Esophagus muscularis mucosa (tissue), 4 donors: ENCODE measurements around the gene NEU1. TPM values are rescaled to one million over a fixed set of nuclear protein-coding genes. Genes with fewer than 3 reads are reported as not detected.
"Not testable (repeated sequence)": the region's sequence is repeated elsewhere in the genome, so short reads cannot be mapped to it uniquely, and the experiment has no call there.

Experiments used
- DNase-seq: peaks from one replicate; pipeline ENCODE4 v3.0.0-alpha.2; 2017; ENCODE audit errors: extremely low spot score
- H3K27ac ChIP-seq, 4 donors: fragments of 200-600 bp; sonication (generic); replicated peaks in 1 of 4; 1 replicate in 3 of 4; 2 replicates in 1 of 4; pipeline ENCODE4 v1.5.1; 2016 to 2019; ENCODE audit warnings: mild to moderate bottlenecking in 1 of 4
- H3K27me3 ChIP-seq, 4 donors: fragments of 200-600 bp; sonication (generic); one replicate each; pipeline versions ENCODE4 v1.5.1 to v1.6.0; 2016 to 2019
- H3K36me3 ChIP-seq, 4 donors: fragments of 200-600 bp; sonication (generic); one replicate each; pipeline ENCODE4 v1.5.1; 2016 to 2019
- H3K4me1 ChIP-seq, 4 donors: fragments of 200-600 bp; sonication (generic); one replicate each; pipeline ENCODE4 v1.5.1; 2016 to 2019
- H3K4me3 ChIP-seq, 4 donors: fragments of 200-600 bp; sonication (generic); 1 replicate in 2 of 4; 2 replicates in 2 of 4; pipeline ENCODE4 v1.5.1; 2016 to 2019; ENCODE audit warnings: mild to moderate bottlenecking in 4 of 4, moderate library complexity in 1 of 4
- H3K9me3 ChIP-seq, 4 donors: fragments of 200-600 bp; sonication (generic); 1 replicate in 3 of 4; 2 replicates in 1 of 4; pipeline ENCODE4 v1.5.1; 2016 to 2019
- CTCF ChIP-seq, 3 experiments: fragments of 200-600 bp in 2 of 3; fragments of 450-650 bp in 1 of 3; sonication (generic) in 2 of 3; IDR thresholded peaks; one replicate each; pipeline ENCODE4 v1.5.1; 2017 to 2019; ENCODE audit warnings: antibody characterized with exemption in 3 of 3, mild to moderate bottlenecking in 2 of 3, moderate library complexity in 1 of 3
- EP300 ChIP-seq: sonication (generic); formaldehyde crosslinking; IDR thresholded peaks from one replicate; pipeline ENCODE4 v1.6.1; 2017; ENCODE audit warnings: antibody characterized with exemption
- POLR2A ChIP-seq: fragments of 450-650 bp; IDR thresholded peaks from one replicate; pipeline ENCODE4 v1.6.1; 2017; ENCODE audit warnings: antibody characterized with exemption, moderate library complexity, mild to moderate bottlenecking, low read depth
- POLR2AphosphoS5 ChIP-seq, 2 donors: sonication (generic); formaldehyde crosslinking; IDR thresholded peaks; one replicate each; pipeline ENCODE4 v1.6.1; 2017; ENCODE audit warnings: antibody characterized with exemption in 2 of 2
- WGBS: methylation state at CpG from one replicate; pipeline ENCODE4 v1.1.5; 2018; 5-methylcytosine and 5-hydroxymethylcytosine counted together
- intact Hi-C: fragments of 100-400 bp; cut with DNase I; formaldehyde crosslinking; loops from one replicate; pipeline ENCODE4 v1.15.1; 2023
- total RNA-seq, 4 donors: library from RNA; depleted of rRNA; stranded (reverse); fragments of >200 nt; gene quantifications; one replicate each; pipeline versions ENCODE4 v1.1.0 to v1.2.1, GENCODE V29; 2016

The NEU1 gene
- total RNA-seq, 4 donors from 2014 or later: 24.9 to 39.6 (median 34.9) TPM

- Histone ChIP-seq H3K9me3 (no peaks in the 10 kb centered on the region), H3K4me1 (peaks cover 20 to 35% (median 27%) of the 10 kb centered on the region in 4 donors), H3K27ac (no peak overlapping the region), H3K27me3 (no peaks in the 10 kb centered on the region), H3K36me3 (peaks cover 15 to 48% (median 43%) of the 10 kb centered on the region in 4 donors), H3K4me3 (no peak overlapping the region)
- TF ChIP-seq EP300 (no peak), POLR2A (no peak), POLR2AphosphoS5 (IDR thresholded peaks at IDR 0.05) (no peak), CTCF (IDR thresholded peaks at IDR 0.05) (no peak)
- intact Hi-C loops: loop anchor here (10.0 kb wide), 1 partner anchor 176 kb away; the partner anchor contains the start of gene LY6G5C
- no peak for DNase-seq
- 94% methylated on average over 13 of the region's 13 CpGs for WGBS
These were observed 2.3 kb downstream of the NEU1 start for GRCh38 chr6:31860349-31860748.

GRCh38 chr6:31859923-31860322 lies 2.7 kb downstream of the NEU1 start:
- intact Hi-C loops: loop anchor here (10.0 kb wide), 1 partner anchor 175 kb away; the partner anchor contains the start of gene LY6G5C
- Histone ChIP-seq H3K9me3 (no peaks in the 10 kb centered on the region), H3K4me1 (peaks cover 20 to 35% (median 27%) of the 10 kb centered on the region in 4 donors), H3K4me3 (no peak overlapping the region), H3K27me3 (no peaks in the 10 kb centered on the region), H3K36me3 (peaks cover 15 to 48% (median 43%) of the 10 kb centered on the region in 4 donors), H3K27ac (no peak overlapping the region)
- 84% methylated on average over 2 of the region's 11 CpGs for WGBS
- TF ChIP-seq CTCF (IDR thresholded peaks at IDR 0.05): no peak
- TF ChIP-seq EP300: no peak
- TF ChIP-seq POLR2A: no peak
- no peak for TF ChIP-seq POLR2AphosphoS5 (IDR thresholded peaks at IDR 0.05)
- no peak for DNase-seq

GRCh38 chr6:31858707-31859106 lies 3.9 kb downstream of the NEU1 start:
- Histone ChIP-seq H3K36me3 (peaks cover 15 to 48% (median 43%) of the 10 kb centered on the region in 4 donors), H3K9me3 (no peaks in the 10 kb centered on the region), H3K27me3 (no peaks in the 10 kb centered on the region), H3K4me1 (peaks cover 15 to 25% (median 18%) of the 10 kb centered on the region in 4 donors), H3K4me3 (no peak overlapping the region), H3K27ac (no peak overlapping the region)
- DNase-seq: no peak
- WGBS: 88% methylated on average over 8 of the region's 8 CpGs
- intact Hi-C loops: no loop called here
- no peak for TF ChIP-seq EP300
- no peak for TF ChIP-seq POLR2AphosphoS5 (IDR thresholded peaks at IDR 0.05)
- TF ChIP-seq POLR2A: no peak
- no peak for TF ChIP-seq CTCF (IDR thresholded peaks at IDR 0.05)

- H3K4me1 ChIP-seq: peaks cover 9 to 18% (median 11%) of the 10 kb centered on the region in 4 donors
- WGBS: 95% methylated on average over 8 of the region's 8 CpGs
- DNase-seq, H3K27ac ChIP-seq, H3K4me3 ChIP-seq, H3K27me3 ChIP-seq, H3K9me3 ChIP-seq, intact Hi-C loops: not testable (repeated sequence)
- H3K36me3 ChIP-seq: peaks cover 15 to 48% (median 43%) of the 10 kb centered on the region in 4 donors
These were observed 4.8 kb downstream of the NEU1 start for GRCh38 chr6:31857774-31858173.

- H3K27me3 ChIP-seq, H3K27ac ChIP-seq, H3K4me3 ChIP-seq, H3K36me3 ChIP-seq, intact Hi-C loops, DNase-seq, H3K9me3 ChIP-seq, H3K4me1 ChIP-seq: not testable (repeated sequence)
- WGBS: 88% methylated on average over 25 of the region's 35 CpGs
These were observed 10.5 kb downstream of the NEU1 start for GRCh38 chr6:31851980-31852718.

GRCh38 chr6:31851485-31851832 lies 11.2 kb downstream of the NEU1 start:
- Histone ChIP-seq H3K36me3 (no peaks in the 10 kb centered on the region), H3K4me3 (no peak overlapping the region), H3K27ac (no peak overlapping the region), H3K4me1 (no peaks in the 10 kb centered on the region), H3K9me3 (no peaks in the 10 kb centered on the region), H3K27me3 (no peaks in the 10 kb centered on the region)
- DNase-seq: no peak
- WGBS: 86% methylated on average over 2 of the region's 2 CpGs
- TF ChIP-seq POLR2AphosphoS5 (IDR thresholded peaks at IDR 0.05): no peak
- no peak for TF ChIP-seq EP300
- no peak for TF ChIP-seq POLR2A
- TF ChIP-seq CTCF (IDR thresholded peaks at IDR 0.05): no peak
- intact Hi-C loops: no loop called here
